Activated T-cell treated with anti-CD3 and anti-CD28 coated beads, Interleukin-2, amount 50 U/mL, for 1 hour (primary cell): ENCODE results near the gene CTBS.
"Not testable (repeated sequence)": the region's sequence is repeated elsewhere in the genome, so short reads cannot be mapped to it uniquely, and the experiment has no call there.

ENCODE experiments used
- DNase-seq: peaks from one replicate; pipeline ENCODE4 v3.0.0-alpha.2; 2020

The CTBS gene, protein sequence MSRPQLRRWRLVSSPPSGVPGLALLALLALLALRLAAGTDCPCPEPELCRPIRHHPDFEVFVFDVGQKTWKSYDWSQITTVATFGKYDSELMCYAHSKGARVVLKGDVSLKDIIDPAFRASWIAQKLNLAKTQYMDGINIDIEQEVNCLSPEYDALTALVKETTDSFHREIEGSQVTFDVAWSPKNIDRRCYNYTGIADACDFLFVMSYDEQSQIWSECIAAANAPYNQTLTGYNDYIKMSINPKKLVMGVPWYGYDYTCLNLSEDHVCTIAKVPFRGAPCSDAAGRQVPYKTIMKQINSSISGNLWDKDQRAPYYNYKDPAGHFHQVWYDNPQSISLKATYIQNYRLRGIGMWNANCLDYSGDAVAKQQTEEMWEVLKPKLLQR

DNA sequence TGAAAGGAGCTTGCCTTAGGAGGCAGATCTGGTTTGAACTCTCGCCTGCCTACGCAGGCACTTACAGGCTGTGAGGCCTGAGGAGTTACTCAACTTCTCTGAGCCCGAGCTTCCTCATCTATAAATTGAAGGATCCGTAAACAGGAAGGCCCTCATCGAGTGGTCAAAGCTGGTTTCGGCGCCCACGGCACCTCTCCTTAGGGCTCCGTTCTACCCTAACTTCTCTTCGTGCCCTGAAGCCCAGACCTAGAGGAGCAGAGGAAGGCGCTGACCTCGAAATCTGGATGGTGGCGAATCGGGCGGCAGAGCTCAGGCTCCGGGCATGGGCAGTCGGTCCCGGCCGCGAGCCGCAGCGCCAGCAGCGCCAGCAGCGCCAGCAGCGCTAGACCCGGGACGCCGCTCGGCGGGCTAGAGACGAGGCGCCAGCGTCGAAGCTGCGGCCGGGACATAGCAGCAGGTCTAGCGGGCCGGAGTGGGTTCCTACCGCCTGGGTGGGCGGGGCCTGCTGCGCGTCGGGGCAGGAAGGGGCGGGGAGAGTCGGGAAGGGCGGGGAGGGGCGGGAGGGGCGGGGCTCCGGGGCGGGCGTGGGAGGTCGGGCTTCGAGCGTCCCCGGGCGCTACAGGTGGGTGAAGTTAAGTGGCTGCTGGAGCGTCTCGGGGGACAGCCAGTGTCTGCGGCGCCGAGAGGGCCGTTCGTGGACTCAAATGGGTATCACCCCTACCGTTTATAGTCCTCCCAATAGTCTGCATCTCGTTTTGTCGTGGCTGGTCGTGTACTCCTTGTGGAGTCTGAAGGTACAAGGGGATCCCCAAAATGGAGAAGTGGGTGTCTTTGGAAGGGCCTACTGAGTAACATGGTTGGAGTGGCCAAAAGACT is at the start of gene CTBS:
Gene CTBS, minus strand, starts transcription at position 474 of the 876 bp plus-strand sequence. Its CDS starts 25 bp downstream, at position 449.
- DNase-seq, result peak; percentile 87

DNA sequence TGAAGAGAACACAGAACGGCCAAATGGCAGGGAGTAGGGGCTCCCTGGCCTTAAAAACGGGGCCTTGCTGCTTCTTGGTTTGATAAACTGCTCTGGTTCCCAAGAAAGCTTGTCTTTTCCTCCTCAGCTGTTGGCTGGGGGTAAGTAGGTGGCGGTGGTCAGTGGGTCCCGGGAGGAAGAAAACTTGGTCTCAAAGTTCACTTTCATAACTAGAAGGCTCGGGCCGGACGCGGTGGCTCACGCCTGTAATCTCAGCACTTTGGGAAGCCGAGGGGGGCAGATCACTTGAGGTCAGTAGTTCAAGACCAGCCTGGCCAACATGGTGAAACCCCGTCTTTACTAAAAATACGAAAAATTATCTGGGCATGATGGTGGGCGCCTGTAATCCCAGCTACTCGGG is 47.3 kb upstream of the CTBS start:
- DNase-seq, result no peak

DNA sequence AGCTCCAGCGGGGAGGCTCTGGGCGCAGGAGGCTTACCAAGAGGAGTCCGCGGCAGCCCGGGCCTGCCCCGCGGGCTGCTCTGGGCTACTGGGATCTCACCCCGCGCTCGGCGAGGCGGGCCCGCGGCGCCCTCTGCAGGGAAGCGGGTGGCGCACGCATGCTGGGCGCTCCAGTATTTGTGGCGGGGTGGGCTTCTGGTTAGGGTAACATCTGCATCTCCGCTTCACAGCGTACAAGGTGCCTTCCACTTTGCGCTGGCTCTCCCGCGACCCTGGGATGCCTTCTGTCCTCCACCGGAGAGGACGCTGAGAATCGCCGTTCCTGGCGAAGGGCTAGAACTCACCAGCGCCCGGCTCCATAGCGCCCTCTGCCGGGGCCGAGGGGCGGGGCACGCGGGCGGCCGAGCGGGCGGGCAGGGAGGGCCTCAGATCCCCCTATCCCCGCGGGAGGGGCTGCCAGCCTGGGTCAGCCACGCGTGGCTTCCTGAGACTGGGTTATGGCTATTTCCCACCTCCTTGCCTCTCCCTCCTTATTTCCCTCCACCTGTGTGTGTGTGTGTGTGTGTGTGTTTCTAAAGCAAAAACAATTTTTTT is 46.6 kb upstream of the CTBS start:
- peak; percentile 88 for DNase-seq

GRCh38 chr1:84619383-84620102 is 45.3 kb upstream of the CTBS start:
- no peak for DNase-seq

DNA sequence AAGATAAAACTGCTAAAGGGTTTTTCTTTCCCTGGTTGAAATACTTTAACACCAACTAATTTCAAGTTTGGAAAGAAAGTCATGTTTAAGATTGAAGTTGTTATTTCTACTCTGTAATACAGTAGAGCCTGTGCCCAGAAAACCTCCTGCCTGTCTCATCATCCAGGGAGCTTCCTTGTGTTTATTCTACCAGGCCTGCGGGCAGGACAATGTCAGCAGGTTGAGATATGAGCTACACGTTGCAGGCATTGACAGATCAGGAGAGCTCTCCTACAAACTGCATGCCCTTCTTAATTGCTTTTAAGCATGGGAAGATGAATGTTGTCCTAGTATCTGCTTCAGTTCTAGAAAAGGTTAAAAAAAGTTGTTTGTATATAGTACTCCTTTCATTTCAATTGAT is 43.1 kb upstream of the CTBS start:
- DNase-seq, result no peak

- DNase-seq, result no peak
Measured at GRCh38 chr1:84615790-84616189, 41.5 kb upstream of the CTBS start.

DNA sequence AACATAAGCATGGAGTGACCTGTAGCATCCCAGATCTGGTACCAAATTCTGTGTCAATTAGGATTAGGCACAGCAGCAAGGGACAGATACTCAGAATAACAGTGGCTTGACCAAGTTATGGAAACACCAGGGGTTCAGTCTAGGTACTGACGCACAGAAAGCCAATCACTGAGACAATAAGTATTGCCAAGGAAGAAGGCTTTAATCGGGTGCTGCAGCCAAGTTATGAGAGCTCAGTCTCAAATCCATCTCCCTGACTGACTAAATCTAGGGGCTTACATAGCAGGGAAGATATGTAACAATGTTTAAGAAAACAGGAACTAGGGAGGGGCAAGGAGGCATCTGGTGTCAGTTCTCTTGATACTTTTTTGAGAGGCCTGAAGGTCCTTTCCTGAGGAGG is 39.6 kb upstream of the CTBS start:
- DNase-seq, result no peak

GRCh38 chr1:84613026-84613425 is 38.8 kb upstream of the CTBS start:
- no peak for DNase-seq

GRCh38 chr1:84611796-84612195 is 37.6 kb upstream of the CTBS start:
- no peak for DNase-seq

- no peak for DNase-seq
Measured at GRCh38 chr1:84611091-84611490, 36.9 kb upstream of the CTBS start.

DNA sequence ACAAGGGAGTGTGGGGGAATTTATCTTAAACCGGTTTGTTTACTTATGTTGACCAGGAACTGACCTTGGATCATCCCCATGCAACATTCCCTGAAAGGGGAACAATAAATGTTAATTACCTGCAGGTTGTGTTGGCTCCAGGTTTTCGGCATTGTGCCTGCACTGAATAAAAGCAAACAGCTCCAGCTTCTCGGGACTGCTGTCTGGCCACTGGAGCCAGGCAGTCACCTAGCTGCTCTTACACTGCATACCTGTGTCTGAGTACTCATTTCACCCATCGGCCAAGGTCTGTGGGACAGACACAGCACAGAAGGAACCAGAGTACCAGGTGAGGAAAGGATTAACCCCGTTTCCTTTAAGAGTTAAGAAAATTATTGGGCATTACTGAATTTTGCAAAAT is 32.7 kb upstream of the CTBS start:
- DNase-seq, result no peak

DNA sequence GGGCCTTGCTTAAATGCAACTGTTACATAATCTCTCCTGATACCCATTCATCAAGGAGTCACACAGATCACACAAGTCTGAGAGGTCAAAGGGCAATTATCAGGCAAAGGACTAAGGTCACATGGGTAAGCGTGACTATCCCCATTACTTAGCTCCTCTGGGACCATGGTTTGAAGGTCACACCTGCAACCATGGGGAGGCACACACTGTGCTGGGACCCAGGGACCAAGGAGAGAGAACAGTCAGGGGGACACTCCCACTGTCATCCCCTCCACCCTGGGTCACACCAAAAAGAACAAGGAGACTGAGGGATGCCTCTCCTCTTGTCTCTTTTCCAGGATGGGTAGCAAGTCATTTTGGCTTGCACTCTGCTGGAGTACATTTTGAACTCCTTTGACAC is 30.9 kb upstream of the CTBS start:
- DNase-seq, result no peak

- no peak for DNase-seq
Measured at GRCh38 chr1:84603941-84604830, 29.9 kb upstream of the CTBS start.

GRCh38 chr1:84603223-84603622 is 29.0 kb upstream of the CTBS start:
- DNase-seq, result no peak

GRCh38 chr1:84600796-84601195 is 26.6 kb upstream of the CTBS start:
- DNase-seq, result no peak

- no peak for DNase-seq
Measured at GRCh38 chr1:84598846-84599741, 24.9 kb upstream of the CTBS start.

DNA sequence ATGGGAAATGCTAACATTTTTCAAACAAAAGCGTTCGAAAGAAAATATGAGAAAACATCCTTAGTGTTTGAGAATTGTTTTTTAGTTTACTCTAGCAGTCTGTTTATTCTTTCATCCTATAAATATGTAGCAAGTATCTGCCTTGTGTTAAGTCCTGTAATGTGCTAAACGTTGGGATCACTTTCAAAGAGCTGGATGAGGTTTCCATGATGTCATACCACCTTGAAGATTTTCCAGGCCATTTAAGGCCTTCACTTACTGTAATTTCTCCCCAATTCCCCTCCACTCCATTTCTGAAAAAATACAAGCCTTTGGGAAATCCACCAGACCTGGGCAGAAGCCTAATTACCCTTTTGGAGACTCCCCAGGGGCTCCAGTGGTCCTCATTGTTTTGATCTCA is 24.2 kb upstream of the CTBS start:
- DNase-seq, result no peak

DNA sequence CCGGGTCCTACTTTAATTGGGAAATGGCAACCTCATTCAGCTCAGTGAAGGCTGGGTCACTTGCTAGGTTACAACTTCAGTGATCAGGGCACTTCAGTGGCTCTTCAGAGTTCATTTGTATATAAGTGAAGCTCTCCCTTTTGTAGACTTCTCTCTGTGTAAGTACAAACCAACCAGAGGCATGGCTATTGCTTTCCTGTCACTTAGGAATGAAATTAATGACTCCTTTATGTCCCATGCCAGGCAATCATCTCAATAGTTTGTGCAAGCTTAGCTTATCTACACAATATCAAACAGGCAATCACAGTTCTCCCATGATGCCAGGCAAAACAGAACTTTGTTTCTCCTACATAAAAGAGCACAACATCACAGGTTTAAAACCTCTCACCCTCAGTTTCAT is 22.8 kb upstream of the CTBS start:
- no peak for DNase-seq

GRCh38 chr1:84594959-84595358 is 20.7 kb upstream of the CTBS start:
- not testable (repeated sequence) for DNase-seq

- no peak for DNase-seq
Measured at GRCh38 chr1:84587099-84587498, 12.9 kb upstream of the CTBS start.

DNA sequence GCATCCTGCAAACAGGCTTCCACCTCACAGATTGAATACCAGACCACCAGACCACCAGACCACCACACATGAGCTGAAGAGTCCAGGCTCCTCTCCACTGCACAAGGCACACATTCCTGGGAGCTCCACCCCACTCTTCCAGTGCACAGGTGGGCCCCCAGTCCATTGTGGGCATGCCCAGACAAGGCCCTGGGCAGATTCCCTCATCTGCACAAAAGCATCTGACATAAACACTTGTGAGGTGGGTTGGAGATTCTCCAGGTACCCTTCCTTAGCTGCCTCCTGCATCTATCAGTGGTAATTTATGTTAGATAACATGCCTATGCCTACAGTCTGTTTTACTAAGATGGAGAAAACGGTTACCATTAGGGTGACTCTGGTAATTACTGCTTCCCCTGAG is 11.6 kb upstream of the CTBS start:
- DNase-seq, result no peak
